HepG2 (cell line): ENCODE data around the gene PRKAR1B. TPM values are rescaled to one million over a fixed set of nuclear protein-coding genes. Genes with fewer than 3 reads are reported as not detected.

ENCODE experiments used
- DMTF1 ChIP-seq: sonication (generic); formaldehyde crosslinking; IDR thresholded peaks from 2 replicates; pipeline ENCODE4 v1.4.0; 2020; ENCODE audit warnings: mild to moderate bottlenecking, missing genetic modification reagents
- FOXA1 ChIP-seq, 2 experiments: fragments of 450-650 bp in 1 of 2; sonication (generic) in 1 of 2; formaldehyde crosslinking in 1 of 2; IDR thresholded peaks; 2 replicates each; pipeline versions ENCODE4 v1.4.0 to v1.6.1; 2016 to 2020; ENCODE audit warnings: missing genetic modification reagents in 1 of 2
- FOXK1 ChIP-seq: sonication (generic); formaldehyde crosslinking; IDR thresholded peaks from 2 replicates; pipeline ENCODE4 v1.4.0; 2020; ENCODE audit warnings: low read depth, missing genetic modification reagents, borderline replicate concordance
- HNF4A ChIP-seq: sonication (generic); formaldehyde crosslinking; IDR thresholded peaks from 2 replicates; pipeline ENCODE4 v1.4.0; 2020; ENCODE audit warnings: missing genetic modification reagents
- HOXD1 ChIP-seq: sonication (generic); formaldehyde crosslinking; IDR thresholded peaks from 2 replicates; pipeline ENCODE4 v1.5.0; 2020; ENCODE audit warnings: missing genetic modification reagents
- NKX3-1 ChIP-seq: sonication (generic); formaldehyde crosslinking; IDR thresholded peaks from 2 replicates; pipeline ENCODE4 v1.5.0; 2020; ENCODE audit warnings: missing genetic modification reagents
- ZC3H13 ChIP-seq: sonication (generic); formaldehyde crosslinking; IDR thresholded peaks from 2 replicates; pipeline ENCODE4 v1.8.1; 2023; ENCODE audit warnings: mild to moderate bottlenecking, missing genetic modification reagents, moderate library complexity
- ZNF337 ChIP-seq: sonication (generic); formaldehyde crosslinking; IDR thresholded peaks from 2 replicates; pipeline ENCODE4 v1.5.1; 2020; ENCODE audit warnings: missing genetic modification reagents, low read depth, mild to moderate bottlenecking, borderline replicate concordance
- ZNF367 ChIP-seq: sonication (generic); formaldehyde crosslinking; IDR thresholded peaks from 2 replicates; pipeline ENCODE4 v1.4.0; 2020; ENCODE audit warnings: missing genetic modification reagents, borderline replicate concordance
- ZNF792 ChIP-seq: IDR thresholded peaks from 2 replicates; pipeline ENCODE4 v1.6.1; 2016
- ZSCAN25 ChIP-seq: sonication (generic); formaldehyde crosslinking; IDR thresholded peaks from 2 replicates; pipeline ENCODE4 v1.8.0; 2022; ENCODE audit warnings: mild to moderate bottlenecking, missing genetic modification reagents
- ZSCAN30 ChIP-seq: sonication (generic); formaldehyde crosslinking; IDR thresholded peaks from 2 replicates; pipeline ENCODE4 v1.5.0; 2020; ENCODE audit warnings: mild to moderate bottlenecking, missing genetic modification reagents
- polyA plus RNA-seq, 8 experiments: library from polyadenylated mRNA; depleted of rRNA in 3 of 8; stranded (reverse) in 7 of 8; unstranded in 1 of 8; fragments of >200 nt; fragmentation: Illumina TruSeq in 4 of 8; extraction: Trizol in 4 of 8; gene quantifications; 2 replicates each; pipeline versions ENCODE4 v1.2.1 to v1.2.3, GENCODE V29; 2011 to 2016; ENCODE audit warnings: low read depth in 4 of 8, missing spikeins in 1 of 8, mixed read lengths in 1 of 8; ENCODE audit not compliant: insufficient read depth in 1 of 8
- total RNA-seq, 5 experiments: library from RNA; depleted of rRNA; stranded (reverse); fragments of >200 nt; fragmentation: Illumina TruSeq; extraction: Trizol; gene quantifications; 2 replicates each; pipeline ENCODE4 v1.2.3, GENCODE V29; 2016; ENCODE audit warnings: low read depth in 1 of 5
- TF ChIP-seq, protein P1 (sequence below): sonication (generic); formaldehyde crosslinking; IDR thresholded peaks from 2 replicates; pipeline ENCODE4 v1.8.0; 2022; ENCODE audit warnings: mild to moderate bottlenecking, missing genetic modification reagents, moderate library complexity
- TF ChIP-seq, protein P2 (sequence below): sonication (generic); formaldehyde crosslinking; IDR thresholded peaks from 2 replicates; pipeline ENCODE4 v1.5.0; 2020; ENCODE audit warnings: mild to moderate bottlenecking, missing genetic modification reagents
- TF ChIP-seq, protein P3 (sequence below): sonication (generic); formaldehyde crosslinking; IDR thresholded peaks from 2 replicates; pipeline ENCODE4 v1.4.0; 2020; ENCODE audit warnings: missing genetic modification reagents, borderline replicate concordance
- TF ChIP-seq, protein P4 (sequence below): sonication (generic); formaldehyde crosslinking; IDR thresholded peaks from 2 replicates; pipeline ENCODE4 v1.4.0; 2020; ENCODE audit warnings: missing genetic modification reagents, mild to moderate bottlenecking, borderline replicate concordance
- TF ChIP-seq, protein P5 (sequence below): sonication (generic); formaldehyde crosslinking; IDR thresholded peaks from 2 replicates; pipeline ENCODE4 v1.5.0; 2020; ENCODE audit warnings: missing genetic modification reagents

The PRKAR1B gene
- total and polyA plus RNA-seq, 2 of the 13 experiments (the other 11 are each of a cell fraction or from before 2014, with no cell fraction given) = 7.9 to 28.2 TPM

DNA sequence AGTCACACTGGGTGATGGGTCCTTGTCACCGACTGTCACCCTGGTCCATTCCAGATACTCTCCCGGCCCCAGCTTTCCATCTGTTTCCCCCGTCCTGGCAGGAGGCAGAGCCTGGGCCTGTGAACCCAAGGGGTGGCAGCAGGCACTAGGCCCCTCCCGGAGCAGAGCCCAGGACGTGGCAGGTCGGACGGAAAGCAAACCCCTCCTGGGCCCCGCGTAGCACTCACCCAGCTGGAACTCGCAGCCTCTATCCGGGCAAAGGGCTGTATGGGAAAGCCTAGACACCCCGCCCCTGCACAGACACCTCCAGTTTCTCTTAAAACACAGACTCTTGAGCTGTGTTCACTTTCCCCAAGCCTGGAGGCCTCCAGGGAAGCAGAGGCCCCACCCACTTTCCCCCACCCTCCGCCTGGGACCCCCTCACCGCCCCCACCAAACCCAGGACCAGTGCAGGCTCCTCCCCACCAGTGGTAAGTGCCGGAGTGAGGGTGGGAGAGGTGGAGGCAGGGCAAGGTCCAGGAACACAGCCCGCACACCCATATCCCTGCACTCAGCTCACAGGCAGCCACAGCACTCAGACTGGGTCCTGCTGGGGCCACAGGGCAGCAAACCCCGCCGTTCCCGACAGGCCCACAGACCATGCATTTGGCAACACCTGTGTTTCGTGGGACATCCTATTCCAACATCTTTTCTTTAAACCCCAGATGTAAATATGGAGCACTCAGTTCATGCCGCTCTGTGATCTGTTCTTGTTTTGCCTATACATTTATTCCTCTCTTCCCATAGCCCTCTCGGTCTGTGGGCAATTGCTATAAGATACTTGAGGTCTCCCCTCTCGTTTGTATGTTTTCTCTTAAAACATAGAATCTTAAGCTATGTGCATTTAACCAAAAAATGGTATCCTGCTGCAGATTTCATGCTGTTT is 109.2 kb downstream of the PRKAR1B start (continued):
- TF ChIP-seq DMTF1 (CRISPR knock-in tag) (no peak), ZNF367 (CRISPR knock-in tag) (no peak), ZSCAN25 (peak; percentile 84), HNF4A (peak; percentile 64), FOXA1 (IDR thresholded peaks at IDR 0.05) (no peak), FOXA1 (CRISPR knock-in tag; IDR thresholded peaks at IDR 0.05) (no peak), ZSCAN30 (CRISPR knock-in tag) (no peak), ZNF337 (CRISPR knock-in tag) (no peak), ZC3H13 (CRISPR knock-in tag) (no peak), HOXD1 (CRISPR knock-in tag) (no peak), FOXK1 (CRISPR knock-in tag) (no peak), NKX3-1 (CRISPR knock-in tag) (no peak), ZNF792 (CRISPR knock-in tag) (no peak)
- TF ChIP-seq, protein P1, sequence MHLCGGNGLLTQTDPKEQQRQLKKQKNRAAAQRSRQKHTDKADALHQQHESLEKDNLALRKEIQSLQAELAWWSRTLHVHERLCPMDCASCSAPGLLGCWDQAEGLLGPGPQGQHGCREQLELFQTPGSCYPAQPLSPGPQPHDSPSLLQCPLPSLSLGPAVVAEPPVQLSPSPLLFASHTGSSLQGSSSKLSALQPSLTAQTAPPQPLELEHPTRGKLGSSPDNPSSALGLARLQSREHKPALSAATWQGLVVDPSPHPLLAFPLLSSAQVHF = no peak
- TF ChIP-seq, protein P2, sequence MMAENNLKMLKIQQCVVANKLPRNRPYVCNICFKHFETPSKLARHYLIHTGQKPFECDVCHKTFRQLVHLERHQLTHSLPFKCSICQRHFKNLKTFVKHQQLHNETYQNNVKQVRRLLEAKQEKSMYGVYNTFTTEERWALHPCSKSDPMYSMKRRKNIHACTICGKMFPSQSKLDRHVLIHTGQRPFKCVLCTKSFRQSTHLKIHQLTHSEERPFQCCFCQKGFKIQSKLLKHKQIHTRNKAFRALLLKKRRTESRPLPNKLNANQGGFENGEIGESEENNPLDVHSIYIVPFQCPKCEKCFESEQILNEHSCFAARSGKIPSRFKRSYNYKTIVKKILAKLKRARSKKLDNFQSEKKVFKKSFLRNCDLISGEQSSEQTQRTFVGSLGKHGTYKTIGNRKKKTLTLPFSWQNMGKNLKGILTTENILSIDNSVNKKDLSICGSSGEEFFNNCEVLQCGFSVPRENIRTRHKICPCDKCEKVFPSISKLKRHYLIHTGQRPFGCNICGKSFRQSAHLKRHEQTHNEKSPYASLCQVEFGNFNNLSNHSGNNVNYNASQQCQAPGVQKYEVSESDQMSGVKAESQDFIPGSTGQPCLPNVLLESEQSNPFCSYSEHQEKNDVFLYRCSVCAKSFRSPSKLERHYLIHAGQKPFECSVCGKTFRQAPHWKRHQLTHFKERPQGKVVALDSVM = no peak
- TF ChIP-seq, protein P3, sequence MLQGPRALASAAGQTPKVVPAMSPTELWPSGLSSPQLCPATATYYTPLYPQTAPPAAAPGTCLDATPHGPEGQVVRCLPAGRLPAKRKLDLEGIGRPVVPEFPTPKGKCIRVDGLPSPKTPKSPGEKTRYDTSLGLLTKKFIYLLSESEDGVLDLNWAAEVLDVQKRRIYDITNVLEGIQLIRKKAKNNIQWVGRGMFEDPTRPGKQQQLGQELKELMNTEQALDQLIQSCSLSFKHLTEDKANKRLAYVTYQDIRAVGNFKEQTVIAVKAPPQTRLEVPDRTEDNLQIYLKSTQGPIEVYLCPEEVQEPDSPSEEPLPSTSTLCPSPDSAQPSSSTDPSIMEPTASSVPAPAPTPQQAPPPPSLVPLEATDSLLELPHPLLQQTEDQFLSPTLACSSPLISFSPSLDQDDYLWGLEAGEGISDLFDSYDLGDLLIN (CRISPR knock-in tag) = no peak
- TF ChIP-seq, protein P4, sequence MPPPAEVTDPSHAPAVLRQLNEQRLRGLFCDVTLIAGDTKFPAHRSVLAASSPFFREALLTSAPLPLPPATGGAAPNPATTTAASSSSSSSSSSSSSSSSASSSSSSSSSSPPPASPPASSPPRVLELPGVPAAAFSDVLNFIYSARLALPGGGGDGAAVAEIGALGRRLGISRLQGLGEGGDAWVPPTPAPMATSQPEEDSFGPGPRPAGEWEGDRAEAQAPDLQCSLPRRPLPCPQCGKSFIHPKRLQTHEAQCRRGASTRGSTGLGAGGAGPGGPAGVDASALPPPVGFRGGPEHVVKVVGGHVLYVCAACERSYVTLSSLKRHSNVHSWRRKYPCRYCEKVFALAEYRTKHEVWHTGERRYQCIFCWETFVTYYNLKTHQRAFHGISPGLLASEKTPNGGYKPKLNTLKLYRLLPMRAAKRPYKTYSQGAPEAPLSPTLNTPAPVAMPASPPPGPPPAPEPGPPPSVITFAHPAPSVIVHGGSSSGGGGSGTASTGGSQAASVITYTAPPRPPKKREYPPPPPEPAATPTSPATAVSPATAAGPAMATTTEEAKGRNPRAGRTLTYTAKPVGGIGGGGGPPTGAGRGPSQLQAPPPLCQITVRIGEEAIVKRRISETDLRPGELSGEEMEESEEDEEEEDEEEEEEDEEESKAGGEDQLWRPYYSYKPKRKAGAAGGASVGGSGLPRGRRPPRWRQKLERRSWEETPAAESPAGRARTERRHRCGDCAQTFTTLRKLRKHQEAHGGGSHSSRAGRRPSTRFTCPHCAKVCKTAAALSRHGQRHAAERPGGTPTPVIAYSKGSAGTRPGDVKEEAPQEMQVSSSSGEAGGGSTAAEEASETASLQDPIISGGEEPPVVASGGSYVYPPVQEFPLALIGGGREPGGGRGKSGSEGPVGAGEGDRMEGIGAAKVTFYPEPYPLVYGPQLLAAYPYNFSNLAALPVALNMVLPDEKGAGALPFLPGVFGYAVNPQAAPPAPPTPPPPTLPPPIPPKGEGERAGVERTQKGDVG = no peak
- TF ChIP-seq, protein P5, sequence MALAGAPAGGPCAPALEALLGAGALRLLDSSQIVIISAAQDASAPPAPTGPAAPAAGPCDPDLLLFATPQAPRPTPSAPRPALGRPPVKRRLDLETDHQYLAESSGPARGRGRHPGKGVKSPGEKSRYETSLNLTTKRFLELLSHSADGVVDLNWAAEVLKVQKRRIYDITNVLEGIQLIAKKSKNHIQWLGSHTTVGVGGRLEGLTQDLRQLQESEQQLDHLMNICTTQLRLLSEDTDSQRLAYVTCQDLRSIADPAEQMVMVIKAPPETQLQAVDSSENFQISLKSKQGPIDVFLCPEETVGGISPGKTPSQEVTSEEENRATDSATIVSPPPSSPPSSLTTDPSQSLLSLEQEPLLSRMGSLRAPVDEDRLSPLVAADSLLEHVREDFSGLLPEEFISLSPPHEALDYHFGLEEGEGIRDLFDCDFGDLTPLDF (CRISPR knock-in tag) = no peak
